ENCODE measurements around the gene MTCL1. TPM values are rescaled to one million over a fixed set of nuclear protein-coding genes. Genes with fewer than 3 reads are reported as not detected.

The MTCL1 gene
- total RNA-seq, 1 donor, result 54.9 TPM

GRCh38 chr18:8779251-8779650, 73.9 kb downstream of the MTCL1 start:
- no peak overlapping the region for H3K4me3 ChIP-seq (ENCODE audit: low read depth, low read length)
- no peak for DNase-seq (ENCODE audit: low read depth)
- TF ChIP-seq CTCF (IDR thresholded peaks at IDR 0.05; ENCODE audit: insufficient read depth, low read length), result no peak

GRCh38 chr18:8780227-8780626, 74.9 kb downstream of the MTCL1 start:
- no peak overlapping the region for H3K4me3 ChIP-seq (ENCODE audit: low read depth, low read length)
- DNase-seq (ENCODE audit: low read depth), result no peak
- TF ChIP-seq CTCF (IDR thresholded peaks at IDR 0.05; ENCODE audit: insufficient read depth, low read length), result no peak

- DNase-seq (ENCODE audit: low read depth), result no peak
- TF ChIP-seq CTCF (IDR thresholded peaks at IDR 0.05; ENCODE audit: insufficient read depth, low read length), result no peak
- H3K4me3 ChIP-seq (ENCODE audit: low read depth, low read length), result no peak overlapping the region
These were observed 76.3 kb downstream of the MTCL1 start for GRCh38 chr18:8781671-8782070.

GRCh38 chr18:8783335-8783993, 78.1 kb downstream of the MTCL1 start:
- no peak overlapping the region for H3K4me3 ChIP-seq (ENCODE audit: low read depth, low read length)
- no peak for DNase-seq (ENCODE audit: low read depth)
- no peak for TF ChIP-seq CTCF (IDR thresholded peaks at IDR 0.05; ENCODE audit: insufficient read depth, low read length)

GRCh38 chr18:8783994-8784530, 78.7 kb downstream of the MTCL1 start:
- no peak for TF ChIP-seq CTCF (IDR thresholded peaks at IDR 0.05; ENCODE audit: insufficient read depth, low read length)
- H3K4me3 ChIP-seq (ENCODE audit: low read depth, low read length), result no peak overlapping the region
- DNase-seq (ENCODE audit: low read depth), result no peak

GRCh38 chr18:8785261-8785660, 79.9 kb downstream of the MTCL1 start:
- TF ChIP-seq CTCF (IDR thresholded peaks at IDR 0.05; ENCODE audit: insufficient read depth, low read length), result no peak
- DNase-seq (ENCODE audit: low read depth), result no peak
- H3K4me3 ChIP-seq (ENCODE audit: low read depth, low read length), result no peak overlapping the region

Data from fibroblast of the aortic adventitia (primary cell).